Parathyroid adenoma (tissue), 2 donors: ENCODE results near the gene UPP1.

Experiments
- H2AFZ ChIP-seq: fragments of 300-600 bp; sonication (generic); one replicate; pipeline ENCODE4 v1.7.0; 2017; ENCODE audit warnings: antibody characterized with exemption, mild to moderate bottlenecking
- H3K27ac ChIP-seq: fragments of 300-600 bp; sonication (generic); one replicate; pipeline ENCODE4 v1.7.0; 2017
- H3K27me3 ChIP-seq: fragments of 300-600 bp; sonication (generic); one replicate; pipeline ENCODE4 v1.7.0; 2017; ENCODE audit warnings: low read length; ENCODE audit not compliant: control insufficient read depth, insufficient read depth
- H3K36me3 ChIP-seq: fragments of 300-600 bp; sonication (generic); one replicate; pipeline ENCODE4 v1.7.0; 2017; ENCODE audit warnings: low read length; ENCODE audit not compliant: control insufficient read depth, insufficient read depth
- H3K4me1 ChIP-seq: fragments of 300-600 bp; sonication (generic); one replicate; pipeline ENCODE4 v1.7.0; 2017; ENCODE audit warnings: control low read depth
- H3K4me2 ChIP-seq: fragments of 300-600 bp; sonication (generic); one replicate; pipeline ENCODE4 v1.7.0; 2017; ENCODE audit warnings: low read length
- H3K4me3 ChIP-seq: fragments of 300-600 bp; sonication (generic); one replicate; pipeline ENCODE4 v1.7.0; 2017; ENCODE audit warnings: low read depth, low read length
- H3K79me2 ChIP-seq: fragments of 300-600 bp; sonication (generic); one replicate; pipeline ENCODE4 v1.7.0; 2017; ENCODE audit warnings: control low read depth
- H3K9ac ChIP-seq: fragments of 300-600 bp; sonication (generic); one replicate; pipeline ENCODE4 v1.7.0; 2017; ENCODE audit warnings: mild to moderate bottlenecking
- H3K9me3 ChIP-seq: fragments of 300-600 bp; sonication (generic); one replicate; pipeline ENCODE4 v1.7.0; 2017; ENCODE audit warnings: low read length; ENCODE audit not compliant: control insufficient read depth
- CTCF ChIP-seq: fragments of 300-600 bp; sonication (generic); IDR thresholded peaks from one replicate; pipeline ENCODE4 v1.7.0; 2017; ENCODE audit warnings: antibody characterized with exemption, mild to moderate bottlenecking
- donor health status: primary hyperparathyroidism.

Gene UPP1

GRCh38 chr7:48052748-48053147 is 36.3 kb upstream of the UPP1 start:
- no peak overlapping the region for H3K4me3 ChIP-seq
- H3K79me2 ChIP-seq, result no peaks in the 10 kb centered on the region
- no peaks in the 10 kb centered on the region for H3K36me3 ChIP-seq
- no peak for TF ChIP-seq CTCF
- H3K9ac ChIP-seq, result no peak overlapping the region
- no peaks in the 10 kb centered on the region for H3K27me3 ChIP-seq
- H3K4me1 ChIP-seq, result no peaks in the 10 kb centered on the region
- H3K4me2 ChIP-seq, result no peak overlapping the region
- H2AFZ ChIP-seq, result no peak overlapping the region
- no peaks in the 10 kb centered on the region for H3K9me3 ChIP-seq
- H3K27ac ChIP-seq, result no peak overlapping the region

- Histone ChIP-seq H2AFZ (no peak overlapping the region), H3K4me2 (no peak overlapping the region), H3K4me3 (no peak overlapping the region), H3K27ac (no peak overlapping the region), H3K9me3 (no peaks in the 10 kb centered on the region), H3K9ac (no peak overlapping the region), H3K4me1 (no peaks in the 10 kb centered on the region), H3K79me2 (no peaks in the 10 kb centered on the region), H3K36me3 (no peaks in the 10 kb centered on the region), H3K27me3 (no peaks in the 10 kb centered on the region)
- TF ChIP-seq CTCF, result no peak
These were observed 35.3 kb upstream of the UPP1 start for GRCh38 chr7:48053736-48054135.

- no peak for TF ChIP-seq CTCF
- Histone ChIP-seq H3K4me2 (no peak overlapping the region), H3K9me3 (no peaks in the 10 kb centered on the region), H3K9ac (no peak overlapping the region), H3K79me2 (no peaks in the 10 kb centered on the region), H2AFZ (no peak overlapping the region), H3K4me3 (no peak overlapping the region), H3K4me1 (no peaks in the 10 kb centered on the region), H3K27me3 (no peaks in the 10 kb centered on the region), H3K36me3 (no peaks in the 10 kb centered on the region), H3K27ac (no peak overlapping the region)
These were observed 30.1 kb upstream of the UPP1 start for GRCh38 chr7:48058990-48059389.

- TF ChIP-seq CTCF, result no peak
- H3K36me3 ChIP-seq, result no peaks in the 10 kb centered on the region
- H3K9ac ChIP-seq, result no peak overlapping the region
- no peaks in the 10 kb centered on the region for H3K79me2 ChIP-seq
- no peak overlapping the region for H3K4me2 ChIP-seq
- no peaks in the 10 kb centered on the region for H3K4me1 ChIP-seq
- no peak overlapping the region for H3K4me3 ChIP-seq
- H3K27me3 ChIP-seq, result no peaks in the 10 kb centered on the region
- H3K27ac ChIP-seq, result no peak overlapping the region
- H3K9me3 ChIP-seq, result no peaks in the 10 kb centered on the region
- no peak overlapping the region for H2AFZ ChIP-seq
These were observed 29.4 kb upstream of the UPP1 start for GRCh38 chr7:48059706-48060105.

- no peaks in the 10 kb centered on the region for H3K4me1 ChIP-seq
- H2AFZ ChIP-seq, result no peak overlapping the region
- H3K79me2 ChIP-seq, result no peaks in the 10 kb centered on the region
- no peaks in the 10 kb centered on the region for H3K9me3 ChIP-seq
- no peak for TF ChIP-seq CTCF
- no peak overlapping the region for H3K4me3 ChIP-seq
- H3K36me3 ChIP-seq, result no peaks in the 10 kb centered on the region
- no peak overlapping the region for H3K9ac ChIP-seq
- no peak overlapping the region for H3K4me2 ChIP-seq
- H3K27ac ChIP-seq, result no peak overlapping the region
- H3K27me3 ChIP-seq, result no peaks in the 10 kb centered on the region
These were observed 25.1 kb upstream of the UPP1 start for GRCh38 chr7:48063985-48064384.
